Skeletal muscle cell (primary cell): ENCODE measurements around the gene RTN4RL1.
"Not testable (repeated sequence)": the region's sequence is repeated elsewhere in the genome, so short reads cannot be mapped to it uniquely, and the experiment has no call there.

ENCODE experiments used
- DNase-seq: peaks from one replicate; pipeline ENCODE4 v3.0.0-alpha.2; 2010; ENCODE audit warnings: low read depth
- H3K4me3 ChIP-seq: 2 replicates; pipeline ENCODE4 v1.5.1; 2011; ENCODE audit warnings: low read depth, mild to moderate bottlenecking, control low read depth, low read length, moderate library complexity

The RTN4RL1 gene

DNA sequence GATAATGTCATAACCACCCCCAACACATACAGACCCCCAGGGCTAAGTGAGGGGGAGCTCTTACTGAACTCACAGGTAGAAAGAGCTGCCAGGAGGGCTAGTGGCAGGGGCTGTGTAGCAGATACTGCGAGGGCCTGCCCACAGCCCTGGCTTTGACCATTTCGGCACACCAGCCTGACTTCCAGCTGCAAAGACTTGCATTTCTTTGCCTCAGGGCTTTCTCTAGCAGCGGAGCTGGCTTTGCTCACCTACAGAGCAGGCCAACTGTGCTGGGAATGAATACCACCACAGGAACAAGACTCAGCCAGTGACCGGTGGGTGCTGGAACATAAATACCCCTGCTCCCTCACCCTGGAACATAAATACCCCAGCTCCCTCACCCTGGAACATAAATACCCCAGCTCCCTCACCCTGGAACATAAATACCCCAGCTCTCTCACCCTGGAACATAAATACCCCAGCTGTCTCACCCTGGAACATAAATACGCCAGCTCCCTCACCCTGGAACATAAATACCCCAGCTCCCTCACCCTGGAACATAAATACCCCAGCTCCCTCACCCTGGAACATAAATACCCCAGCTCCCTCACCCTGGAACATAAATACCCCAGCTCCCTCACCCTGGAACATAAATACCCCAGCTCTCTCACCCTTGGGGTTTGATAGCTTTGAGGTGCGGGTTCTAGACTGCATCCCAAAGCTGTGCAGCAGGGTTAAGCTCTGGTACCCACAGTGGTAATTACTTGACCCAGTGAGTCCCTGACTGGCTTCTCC lies 11.7 kb downstream of the RTN4RL1 start:
- DNase-seq, H3K4me3 ChIP-seq: not testable (repeated sequence)

DNA sequence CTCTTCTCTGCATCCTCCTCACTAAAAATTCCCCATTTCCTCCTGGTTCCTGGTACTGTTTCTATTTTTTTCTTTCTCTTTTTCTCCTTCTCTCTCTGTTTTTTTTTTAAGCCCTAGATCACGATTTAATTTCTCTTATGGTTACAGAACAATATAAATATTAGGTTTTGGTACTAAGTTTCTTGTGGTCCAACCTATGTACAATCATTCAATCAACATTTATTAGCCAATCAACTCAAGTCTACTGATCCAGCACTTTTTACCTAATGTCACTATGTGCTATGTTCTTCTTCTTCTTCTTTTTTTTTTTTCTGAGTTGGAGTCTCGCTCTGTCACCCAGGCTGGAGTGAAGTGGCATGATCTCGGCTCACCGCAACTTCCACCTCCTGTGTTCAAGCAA lies 12.6 kb downstream of the RTN4RL1 start:
- no peak for DNase-seq
- no peak overlapping the region for H3K4me3 ChIP-seq

DNA sequence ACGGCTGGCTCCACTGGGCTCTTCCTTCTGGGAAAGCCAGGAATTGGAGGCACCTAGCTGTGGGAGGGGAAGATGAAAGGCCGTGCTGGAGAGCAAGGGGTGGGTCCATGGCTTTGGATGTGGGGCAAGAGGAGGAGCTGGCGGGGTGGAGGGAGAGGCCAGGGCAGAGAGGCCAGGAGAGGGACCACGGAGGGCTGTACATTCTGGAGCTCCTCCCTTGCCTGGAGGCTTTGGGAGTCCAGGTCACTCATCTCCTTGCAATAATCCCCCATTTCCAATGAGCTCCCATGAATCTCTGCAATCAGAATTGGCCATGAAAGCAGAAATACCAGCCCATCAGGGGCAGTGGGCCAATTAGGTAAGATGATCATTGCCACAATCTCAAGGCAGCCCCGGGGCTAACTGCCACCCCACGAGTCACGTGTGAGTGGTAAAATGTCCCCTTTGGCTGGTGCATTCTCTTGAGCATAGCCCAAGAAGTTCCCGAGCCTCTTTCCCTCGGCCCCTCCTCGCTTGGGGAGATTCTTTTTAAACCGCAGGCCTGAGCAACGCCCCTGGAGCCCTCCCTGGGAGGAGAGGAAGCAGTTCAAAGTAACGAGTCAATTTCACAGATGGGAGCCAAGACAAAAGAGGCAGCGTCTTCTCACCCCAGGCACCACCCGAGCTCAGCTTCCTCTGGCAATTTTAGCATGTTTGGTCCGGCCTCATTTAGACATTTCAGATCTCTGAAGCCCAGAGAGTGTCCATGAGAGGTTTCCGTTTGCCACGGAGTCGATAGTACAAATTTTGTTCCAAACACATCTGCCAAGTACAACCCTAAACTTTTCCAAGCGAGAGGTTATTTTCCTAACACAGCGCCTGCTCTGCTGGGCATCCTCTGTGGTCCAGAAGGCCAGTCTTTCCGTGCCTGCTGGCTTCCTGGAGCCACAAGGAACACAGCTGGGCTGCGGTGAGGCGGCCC lies 13.4 kb downstream of the RTN4RL1 start:
- no peak for DNase-seq
- H3K4me3 ChIP-seq: no peak overlapping the region

DNA sequence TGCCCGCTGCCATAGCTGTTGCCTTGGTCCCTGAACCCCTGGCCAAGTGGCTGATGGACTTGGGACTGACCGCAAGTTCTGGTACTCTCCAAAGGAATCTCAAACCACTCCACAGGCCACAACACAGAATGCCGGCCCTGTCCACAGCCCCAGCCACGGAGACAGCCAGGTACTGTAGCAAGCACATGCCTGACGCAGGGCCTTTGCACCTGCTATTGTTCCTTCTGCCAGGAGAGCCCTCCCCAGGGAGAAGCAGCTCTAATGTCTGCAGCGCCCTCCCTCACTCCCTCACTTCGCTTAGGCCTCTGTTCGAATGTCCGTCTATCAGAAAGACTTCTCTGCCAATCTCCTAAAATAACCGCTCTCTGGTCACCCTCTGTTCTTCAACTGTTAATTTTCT lies 15.4 kb downstream of the RTN4RL1 start:
- no peak for DNase-seq
- no peak overlapping the region for H3K4me3 ChIP-seq

DNA sequence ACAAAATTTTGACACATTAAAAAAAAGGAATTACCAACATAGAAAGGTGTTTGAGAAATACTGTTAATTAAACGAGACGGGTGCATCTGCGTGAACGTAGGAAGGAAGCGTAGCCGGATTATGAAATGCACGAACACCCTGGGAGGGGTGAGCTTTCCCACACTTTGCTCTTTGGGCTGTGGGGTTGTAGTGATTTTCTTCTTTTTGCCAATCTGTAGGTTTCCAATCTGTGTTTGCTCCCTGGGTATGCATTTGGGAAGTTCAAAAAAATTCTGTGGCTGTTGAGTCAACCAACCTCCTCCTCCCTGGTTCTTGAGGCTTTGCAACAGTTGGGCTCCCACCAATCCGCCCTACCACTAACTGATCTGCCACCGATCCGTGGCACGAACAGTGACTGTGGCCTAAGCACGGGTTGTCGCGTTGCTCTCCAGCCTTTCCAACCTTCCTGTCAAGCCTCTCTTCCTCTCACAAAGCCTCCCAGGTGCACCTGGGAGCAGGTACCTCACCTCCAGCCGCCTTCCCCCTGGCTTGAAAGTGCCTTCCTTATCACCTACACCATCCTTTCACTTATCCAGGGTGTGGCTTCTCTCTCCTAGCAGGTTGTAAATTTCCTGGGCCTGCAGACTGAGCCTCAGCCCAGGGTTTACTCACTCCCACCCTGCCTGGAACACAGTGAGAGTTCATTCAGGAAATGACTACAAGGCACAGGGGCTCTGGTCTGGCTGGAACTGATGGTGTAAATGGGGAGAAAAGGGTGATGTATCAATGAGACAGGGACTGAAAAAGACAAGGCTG lies 16.6 kb downstream of the RTN4RL1 start:
- H3K4me3 ChIP-seq: no peak overlapping the region
- DNase-seq: no peak

DNA sequence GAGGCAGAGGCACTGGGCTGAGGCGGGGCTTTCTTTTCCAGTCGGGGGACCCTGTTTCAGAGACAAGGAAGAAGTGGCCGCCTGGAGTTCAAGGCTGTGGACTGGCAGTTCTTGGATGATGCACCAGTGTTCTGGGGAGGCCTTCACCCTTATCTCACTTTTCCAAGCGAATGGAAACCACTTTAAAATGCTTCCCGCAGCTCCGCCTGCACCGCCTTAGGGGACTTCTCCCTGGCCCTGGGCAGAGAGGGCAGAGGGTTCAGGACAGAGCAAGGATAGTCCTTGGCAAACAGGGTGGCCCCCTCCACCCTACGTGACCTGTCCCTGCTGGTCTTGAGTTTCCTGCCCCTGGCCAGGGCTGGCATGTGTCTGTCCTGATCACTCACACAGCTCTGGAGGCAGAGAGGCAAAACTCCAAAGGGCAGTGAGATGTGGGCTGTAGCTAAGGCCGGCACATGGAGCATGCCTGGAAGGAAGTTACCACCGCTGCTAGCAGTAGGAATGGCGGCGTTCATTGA lies 20.6 kb downstream of the RTN4RL1 start:
- no peak overlapping the region for H3K4me3 ChIP-seq
- no peak for DNase-seq

DNA sequence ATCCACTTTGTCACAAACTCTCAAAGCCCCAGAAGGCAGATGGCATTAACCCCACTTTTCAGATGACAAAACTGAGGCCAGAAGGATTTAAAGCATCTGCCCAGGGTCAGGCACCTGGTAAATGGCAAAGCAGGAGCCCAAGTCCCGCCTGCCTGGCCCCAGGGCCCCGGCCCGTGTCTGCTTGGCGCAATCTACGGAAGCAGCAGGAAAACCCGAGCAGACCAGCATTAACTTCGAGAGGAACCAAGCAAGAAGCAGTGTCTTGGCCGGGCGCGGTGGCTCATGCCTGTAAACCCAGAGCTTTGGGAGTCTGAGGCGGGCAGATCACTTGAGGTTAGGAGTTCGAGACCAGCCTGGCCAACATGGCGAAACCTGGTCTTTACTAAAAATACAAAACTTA lies 21.6 kb downstream of the RTN4RL1 start:
- DNase-seq: no peak
- H3K4me3 ChIP-seq: no peak overlapping the region

DNA sequence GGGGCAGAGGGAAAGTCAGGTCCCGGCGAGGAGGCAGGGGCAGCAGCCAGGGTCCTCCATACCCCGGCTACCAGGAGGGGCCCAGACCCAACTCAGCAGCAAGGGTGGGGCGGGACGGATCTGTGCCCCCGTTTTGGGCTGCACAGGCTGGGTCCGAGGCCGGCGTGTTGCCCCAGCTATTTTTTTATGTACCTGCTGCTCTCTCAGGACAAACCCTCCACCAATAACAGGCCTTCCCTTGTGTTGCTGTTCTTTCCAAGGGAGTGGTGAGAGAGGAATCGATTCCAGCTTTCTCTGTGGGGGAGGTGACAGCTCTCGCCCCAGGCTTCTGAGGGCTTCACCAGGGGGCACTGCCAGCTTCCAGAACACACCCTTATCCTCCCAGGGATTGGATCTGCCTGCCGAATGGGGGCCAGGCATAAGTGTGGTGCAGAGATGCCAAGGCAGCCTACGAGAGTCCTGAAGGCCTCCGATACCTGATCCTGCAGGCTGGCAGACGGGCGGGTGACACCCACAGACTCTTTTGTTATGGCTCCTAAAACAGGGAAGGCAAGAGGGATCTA lies 22.3 kb downstream of the RTN4RL1 start:
- H3K4me3 ChIP-seq: no peak overlapping the region

DNA sequence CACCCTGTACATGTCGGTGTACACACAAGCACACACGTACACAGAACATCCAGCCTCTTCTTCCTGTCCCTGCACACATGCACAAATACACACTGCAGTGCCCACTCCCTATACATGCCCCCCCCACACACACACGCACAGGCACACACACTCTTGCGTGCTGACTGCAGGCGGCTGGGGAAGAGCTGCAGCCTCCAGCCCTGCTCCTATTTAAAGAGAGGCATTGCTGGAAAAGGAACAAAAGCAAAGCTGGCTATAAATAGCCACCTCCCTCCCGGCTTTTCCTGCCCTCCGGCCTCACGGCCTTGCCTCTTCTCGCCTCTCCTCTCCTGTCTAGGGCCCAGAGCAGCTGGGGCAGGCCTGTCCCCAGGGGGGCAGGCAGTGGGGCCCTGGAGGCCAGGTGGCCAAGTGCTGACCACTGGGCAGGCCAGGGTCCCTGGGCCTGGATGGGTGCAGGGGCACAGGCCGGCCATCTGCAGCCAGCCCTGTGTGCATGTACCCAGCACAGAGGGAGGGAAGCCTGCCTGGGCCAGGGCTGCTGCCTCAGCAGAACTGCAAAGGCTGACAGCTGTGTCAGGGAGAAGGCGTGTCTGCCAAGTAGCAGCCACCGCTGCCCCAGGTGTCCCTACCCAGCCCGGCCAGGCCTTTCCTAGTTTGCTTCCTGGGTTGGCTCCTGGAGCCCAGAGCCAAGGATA lies 25.4 kb downstream of the RTN4RL1 start:
- DNase-seq: no peak
- no peak overlapping the region for H3K4me3 ChIP-seq

More for the DNA sequence above, 22.3 kb downstream of the RTN4RL1 start:
- DNase-seq: no peak

DNA sequence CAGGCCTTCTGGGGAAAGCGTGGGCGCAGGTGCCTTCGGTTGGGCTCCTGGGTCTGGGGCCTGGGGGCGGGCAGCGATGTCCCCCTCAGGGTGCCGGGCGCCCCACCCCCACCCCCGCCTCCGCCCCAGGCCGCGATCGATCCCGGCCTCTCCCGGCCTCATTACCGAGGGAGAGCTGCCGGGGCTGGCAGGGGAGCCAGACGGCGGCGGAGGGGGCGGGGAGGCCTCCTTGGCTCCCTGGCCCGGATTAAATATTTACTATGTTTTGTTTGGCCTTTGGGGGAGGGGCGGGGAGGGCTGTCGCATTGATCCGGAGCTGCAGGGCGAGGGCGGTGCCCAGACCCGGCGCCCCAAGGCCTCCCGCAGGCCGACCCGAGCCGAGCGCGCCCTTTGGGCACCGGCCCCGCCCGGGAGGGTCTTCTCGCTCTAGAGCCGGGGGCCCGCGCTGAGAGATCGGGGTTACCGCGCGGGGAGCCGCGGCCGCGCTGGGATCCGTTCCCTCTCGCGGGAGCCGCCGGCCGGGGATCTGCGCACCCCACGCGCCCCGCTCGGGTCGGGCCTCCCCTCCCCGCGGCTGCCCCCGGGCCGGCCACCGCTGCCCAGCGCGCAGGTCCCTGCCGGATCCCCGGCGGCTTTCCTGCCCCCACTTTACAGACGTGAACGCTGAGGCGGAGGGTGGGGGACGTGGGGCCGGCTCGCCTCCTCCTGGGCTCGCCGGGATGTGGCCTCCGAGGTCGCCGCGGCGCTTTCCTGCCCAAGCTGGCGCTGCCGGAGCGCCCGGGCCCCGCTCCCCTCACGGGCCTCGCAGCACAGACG lies 27.0 kb downstream of the RTN4RL1 start:
- H3K4me3 ChIP-seq: peak overlapping the region; percentile 37
- no peak for DNase-seq

DNA sequence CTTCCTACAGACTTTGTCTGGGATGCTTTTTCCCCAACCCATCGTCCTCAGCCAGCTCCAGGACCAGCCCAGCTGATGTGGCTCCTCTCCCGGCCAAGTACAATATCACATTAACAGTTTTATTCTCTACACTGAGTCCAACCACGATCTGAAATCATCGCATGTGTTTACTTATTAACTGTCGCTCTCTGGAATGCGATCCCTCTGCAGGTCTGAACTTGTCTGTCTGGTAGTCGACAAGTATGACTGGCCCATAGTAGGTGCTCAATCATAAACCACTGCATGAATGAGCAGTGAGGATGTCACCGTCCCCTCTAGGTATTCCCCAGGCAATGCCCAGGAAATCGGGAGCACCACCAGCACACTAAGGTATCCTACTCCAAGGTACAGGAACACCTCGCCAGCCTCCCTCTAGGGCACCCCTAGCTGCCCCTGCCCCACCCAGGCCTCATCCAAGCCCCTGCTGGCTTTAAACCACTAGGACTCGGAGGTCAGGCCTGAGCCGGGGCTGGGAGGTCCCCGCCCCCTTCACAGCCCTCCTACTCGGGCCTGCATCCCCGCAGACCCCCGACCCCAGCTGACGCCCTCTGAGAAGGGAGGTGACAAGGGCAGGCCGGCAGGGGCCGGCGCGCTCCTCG lies 27.7 kb downstream of the RTN4RL1 start:
- no peak overlapping the region for H3K4me3 ChIP-seq
- no peak for DNase-seq

DNA sequence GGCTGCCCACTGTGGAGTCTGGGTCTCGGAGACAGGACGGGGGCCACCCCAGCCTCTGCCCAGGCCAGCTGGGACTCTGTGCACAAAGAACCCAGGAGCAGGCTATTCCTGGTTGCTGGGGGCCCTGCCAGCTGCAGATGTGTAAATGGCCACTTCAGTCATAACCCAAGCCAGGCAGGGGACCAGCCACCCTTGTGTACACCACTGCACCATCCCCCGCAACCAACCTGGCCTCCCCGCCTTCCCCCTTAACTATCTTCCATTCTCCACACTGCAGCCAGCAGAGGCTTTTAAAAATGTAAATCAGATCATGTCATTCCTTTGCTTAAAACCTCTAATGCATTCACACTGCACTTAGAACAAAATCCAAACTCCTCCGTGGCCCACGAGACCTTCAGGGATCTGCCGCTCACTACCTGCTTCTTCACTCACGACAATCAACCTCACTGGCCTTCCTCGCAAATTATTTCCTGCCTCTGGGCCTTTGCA lies 28.3 kb downstream of the RTN4RL1 start:
- H3K4me3 ChIP-seq: no peak overlapping the region
- DNase-seq: no peak

DNA sequence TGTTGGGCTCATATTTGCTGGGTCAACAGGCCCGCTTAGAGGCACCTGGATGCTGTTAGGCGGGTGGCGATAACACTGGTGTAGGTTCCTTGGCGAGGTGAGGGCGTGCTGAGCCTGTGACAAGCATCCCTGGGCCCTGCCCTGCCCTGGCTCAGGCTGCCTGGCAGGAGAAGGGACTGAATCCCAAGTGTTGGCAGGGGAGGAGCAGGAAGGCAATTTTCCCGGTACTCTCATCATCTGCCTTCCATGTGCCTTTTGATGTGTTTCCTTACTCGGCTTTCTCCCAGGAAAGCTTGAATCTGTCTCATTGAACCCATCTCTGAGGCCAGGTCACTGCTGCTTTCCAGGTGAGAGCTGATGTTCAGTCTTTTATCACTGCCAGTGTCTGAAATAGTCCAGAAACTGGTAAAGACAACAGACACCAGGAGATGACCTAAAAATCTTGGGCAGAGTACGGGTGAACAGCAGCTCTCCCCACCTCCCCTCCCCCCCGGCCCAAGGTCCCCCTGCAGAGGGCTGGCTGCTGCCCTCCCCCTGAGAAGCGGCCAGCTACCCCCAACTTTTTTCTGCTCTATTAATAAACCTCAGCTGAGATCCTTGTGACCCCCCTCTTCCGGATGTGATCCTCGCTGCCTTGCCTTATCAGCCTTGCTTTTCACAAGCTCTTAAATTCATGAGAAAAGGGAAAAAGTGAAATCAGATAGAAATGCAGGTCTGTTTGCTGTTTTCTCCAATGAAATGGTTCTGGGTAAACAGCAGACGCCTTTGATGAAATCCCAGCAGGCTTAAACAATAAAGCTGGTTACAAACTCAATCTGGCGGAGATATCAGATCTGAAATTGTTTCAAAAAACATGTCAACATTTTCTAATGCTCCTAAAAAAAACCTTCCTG lies 29.0 kb downstream of the RTN4RL1 start:
- H3K4me3 ChIP-seq: no peak overlapping the region
- DNase-seq: no peak

DNA sequence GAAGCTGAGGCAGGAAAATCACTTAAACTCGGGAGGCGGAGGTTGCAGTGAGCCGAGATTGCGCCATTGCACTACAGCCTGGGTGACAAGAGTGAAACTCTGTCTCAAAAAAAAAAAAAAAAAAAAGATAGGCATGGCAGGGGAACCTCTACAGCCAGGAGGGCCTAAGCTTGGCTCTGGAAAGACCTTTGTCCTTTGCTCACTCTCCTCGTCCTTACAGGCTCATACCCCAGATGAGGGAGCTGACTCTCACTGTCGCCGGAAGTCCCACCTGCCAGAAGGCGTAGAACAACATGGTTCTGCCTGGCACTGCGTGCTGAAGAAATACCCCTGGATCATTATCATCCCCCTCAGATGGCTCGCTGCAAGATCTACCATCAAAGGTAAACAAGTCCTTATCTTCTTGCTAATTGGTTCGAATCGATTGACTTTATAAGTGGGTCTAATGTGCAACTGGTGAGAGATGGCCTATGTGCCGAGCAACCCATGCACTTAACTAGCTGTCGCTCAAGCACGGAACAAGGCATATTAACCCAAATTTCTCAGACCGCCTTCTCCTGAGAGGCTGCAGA lies 29.7 kb downstream of the RTN4RL1 start:
- no peak overlapping the region for H3K4me3 ChIP-seq
- DNase-seq: no peak

DNA sequence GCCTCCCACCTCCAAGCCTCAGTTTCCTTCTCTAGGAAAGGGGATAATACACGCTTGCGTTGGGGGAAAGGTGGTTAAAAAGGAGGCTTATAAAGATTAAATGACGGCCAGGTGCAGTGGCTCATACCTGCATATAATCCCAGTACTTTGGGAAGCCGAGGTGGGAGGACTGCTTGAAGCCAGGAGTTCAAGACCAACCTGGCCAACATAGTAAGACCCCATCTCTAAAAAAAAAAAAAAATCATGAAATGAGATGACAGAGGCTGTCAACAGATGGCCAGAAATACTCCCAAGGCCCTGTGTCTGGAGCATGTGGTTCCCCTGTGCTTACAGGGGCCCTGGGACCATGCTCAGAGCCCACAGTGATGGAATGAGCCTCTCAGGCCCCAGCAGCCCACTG lies 30.4 kb downstream of the RTN4RL1 start:
- H3K4me3 ChIP-seq: no peak overlapping the region
- DNase-seq: no peak

DNA sequence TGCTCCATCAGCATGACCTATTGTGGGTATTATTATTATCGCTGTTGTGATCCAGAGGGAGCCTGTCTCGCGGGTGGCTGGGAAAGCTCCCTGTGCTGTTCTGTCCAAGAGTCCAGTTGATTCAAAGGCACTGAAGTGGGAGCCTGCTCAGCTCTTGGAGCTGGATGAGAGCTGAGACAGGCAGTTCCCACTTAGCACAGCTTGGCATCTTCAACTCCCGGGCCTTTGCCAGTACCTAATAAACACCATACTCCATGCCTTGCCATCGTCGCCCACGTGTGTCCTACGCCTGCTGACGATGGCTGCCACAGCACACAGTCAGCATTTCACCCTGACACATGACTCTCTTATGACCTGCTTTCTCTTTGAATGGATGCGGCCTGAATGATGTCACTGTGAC lies 32.6 kb downstream of the RTN4RL1 start:
- no peak for DNase-seq
- no peak overlapping the region for H3K4me3 ChIP-seq
